Osteoblast (primary cell): Measurements from ENCODE around the gene COG5. TPM values are rescaled to one million over a fixed set of nuclear protein-coding genes. Genes with fewer than 3 reads are reported as not detected.
"Not testable (repeated sequence)": the region's sequence is repeated elsewhere in the genome, so short reads cannot be mapped to it uniquely, and the experiment has no call there.

Experiments
- DNase-seq: peaks from one replicate; pipeline ENCODE4 v3.0.0; 2011; ENCODE audit warnings: low spot score, mixed read lengths; ENCODE audit not compliant: insufficient read length; ENCODE audit errors: missing footprints
- H2AFZ ChIP-seq: 2 replicates; pipeline ENCODE4 v1.6.0; 2011; ENCODE audit warnings: mild to moderate bottlenecking, low read length
- H3K27ac ChIP-seq: 2 replicates; pipeline ENCODE4 v1.5.1; 2011; ENCODE audit warnings: mild to moderate bottlenecking, low read depth, low read length, moderate library complexity
- H3K27me3 ChIP-seq: 2 replicates; pipeline ENCODE4 v1.6.0; 2012; ENCODE audit warnings: mild to moderate bottlenecking, control low read depth, inconsistent platforms, low read length, moderate library complexity; ENCODE audit not compliant: insufficient read depth
- H3K36me3 ChIP-seq: 2 replicates; pipeline ENCODE4 v1.5.1; 2011; ENCODE audit warnings: mild to moderate bottlenecking, low read length, control low read depth, moderate library complexity; ENCODE audit not compliant: insufficient read depth
- H3K4me1 ChIP-seq: 2 replicates; pipeline ENCODE4 v1.5.1; 2011; ENCODE audit warnings: mild to moderate bottlenecking, low read length, control low read depth, moderate library complexity; ENCODE audit not compliant: insufficient read depth
- H3K4me2 ChIP-seq: 2 replicates; pipeline ENCODE4 v1.6.0; 2011; ENCODE audit warnings: mild to moderate bottlenecking, low read length; ENCODE audit not compliant: insufficient read depth
- H3K4me3 ChIP-seq: fragments of 200-600 bp; sonication (generic); 3 replicates; pipeline ENCODE4 v1.5.1; 2012; ENCODE audit warnings: mild to moderate bottlenecking, low read length, inconsistent platforms; ENCODE audit not compliant: insufficient read depth
- H3K79me2 ChIP-seq: 2 replicates; pipeline ENCODE4 v1.6.0; 2012; ENCODE audit warnings: mild to moderate bottlenecking, low read length, control low read depth, inconsistent platforms; ENCODE audit not compliant: insufficient read depth
- H3K9me3 ChIP-seq: 2 replicates; pipeline ENCODE4 v1.5.1; 2011; ENCODE audit warnings: low read depth, low read length, control low read depth
- H4K20me1 ChIP-seq: 2 replicates; pipeline ENCODE4 v1.6.0; 2012; ENCODE audit warnings: mild to moderate bottlenecking, low read length, control low read depth; ENCODE audit not compliant: insufficient read depth
- total RNA-seq: library from RNA; depleted of rRNA; stranded (reverse); fragments of >200 nt; gene quantifications from 2 replicates; pipeline ENCODE4 v1.2.3, GENCODE V29; 2012
- TF ChIP-seq, protein P1 (sequence below): IDR thresholded peaks from 2 replicates; pipeline ENCODE4 v1.5.1; 2011; ENCODE audit warnings: mild to moderate bottlenecking, low read depth, low read length, moderate library complexity; ENCODE audit errors: extremely low read depth

COG5 gene
- total RNA-seq, 1 donor = 29.7 TPM

DNA sequence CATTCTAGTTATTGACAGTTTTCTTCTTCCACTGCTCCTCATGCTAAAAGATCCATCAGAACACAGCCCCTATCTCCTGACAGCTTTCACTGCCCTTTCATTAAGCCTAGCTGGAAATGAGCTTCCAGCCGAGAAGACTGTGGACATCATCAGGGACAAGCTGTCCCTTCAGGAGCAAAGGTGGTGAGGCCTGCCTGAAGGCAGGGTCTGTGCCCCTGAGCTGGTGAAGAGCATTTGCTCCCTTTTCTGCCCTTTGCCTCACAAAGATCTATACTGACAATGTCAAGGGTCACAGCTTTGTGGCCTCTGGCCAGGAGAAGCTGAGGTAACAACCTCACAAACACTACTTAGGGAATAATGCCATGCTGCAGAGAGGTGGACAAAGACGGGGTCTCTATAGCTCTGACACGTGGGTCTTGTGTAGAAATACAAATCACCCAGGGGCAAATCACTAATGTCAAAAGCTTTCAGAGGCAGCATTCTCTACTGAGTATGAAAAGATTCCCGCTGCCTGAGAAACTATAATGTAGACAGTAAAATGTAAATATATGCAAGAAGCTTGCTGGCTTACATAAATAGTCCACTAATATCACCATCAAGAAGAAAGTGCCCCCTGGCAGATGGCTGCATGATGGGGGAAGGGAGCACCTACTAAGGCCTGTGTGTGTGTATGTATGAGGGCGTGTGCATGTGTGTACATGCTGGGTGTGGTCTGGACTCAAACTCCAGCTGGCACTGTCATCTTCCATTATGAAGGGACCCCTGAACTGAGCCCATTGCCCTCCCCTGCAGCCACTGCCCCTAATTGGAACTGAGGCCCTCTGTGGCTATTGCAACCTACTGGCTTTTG, 339.1 kb downstream of the COG5 start:
- Histone ChIP-seq H3K4me2 (no peak overlapping the region), H3K79me2 (no peaks in the 10 kb centered on the region), H3K9me3 (no peaks in the 10 kb centered on the region), H2AFZ (no peak overlapping the region), H3K36me3 (peaks cover 2% of the 10 kb centered on the region), H3K4me3 (no peak overlapping the region), H4K20me1 (no peaks in the 10 kb centered on the region), H3K27ac (no peak overlapping the region), H3K4me1 (peaks cover 3% of the 10 kb centered on the region), H3K27me3 (no peaks in the 10 kb centered on the region)
- TF ChIP-seq, protein P1, sequence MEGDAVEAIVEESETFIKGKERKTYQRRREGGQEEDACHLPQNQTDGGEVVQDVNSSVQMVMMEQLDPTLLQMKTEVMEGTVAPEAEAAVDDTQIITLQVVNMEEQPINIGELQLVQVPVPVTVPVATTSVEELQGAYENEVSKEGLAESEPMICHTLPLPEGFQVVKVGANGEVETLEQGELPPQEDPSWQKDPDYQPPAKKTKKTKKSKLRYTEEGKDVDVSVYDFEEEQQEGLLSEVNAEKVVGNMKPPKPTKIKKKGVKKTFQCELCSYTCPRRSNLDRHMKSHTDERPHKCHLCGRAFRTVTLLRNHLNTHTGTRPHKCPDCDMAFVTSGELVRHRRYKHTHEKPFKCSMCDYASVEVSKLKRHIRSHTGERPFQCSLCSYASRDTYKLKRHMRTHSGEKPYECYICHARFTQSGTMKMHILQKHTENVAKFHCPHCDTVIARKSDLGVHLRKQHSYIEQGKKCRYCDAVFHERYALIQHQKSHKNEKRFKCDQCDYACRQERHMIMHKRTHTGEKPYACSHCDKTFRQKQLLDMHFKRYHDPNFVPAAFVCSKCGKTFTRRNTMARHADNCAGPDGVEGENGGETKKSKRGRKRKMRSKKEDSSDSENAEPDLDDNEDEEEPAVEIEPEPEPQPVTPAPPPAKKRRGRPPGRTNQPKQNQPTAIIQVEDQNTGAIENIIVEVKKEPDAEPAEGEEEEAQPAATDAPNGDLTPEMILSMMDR = no peak
- no peak for DNase-seq

DNA sequence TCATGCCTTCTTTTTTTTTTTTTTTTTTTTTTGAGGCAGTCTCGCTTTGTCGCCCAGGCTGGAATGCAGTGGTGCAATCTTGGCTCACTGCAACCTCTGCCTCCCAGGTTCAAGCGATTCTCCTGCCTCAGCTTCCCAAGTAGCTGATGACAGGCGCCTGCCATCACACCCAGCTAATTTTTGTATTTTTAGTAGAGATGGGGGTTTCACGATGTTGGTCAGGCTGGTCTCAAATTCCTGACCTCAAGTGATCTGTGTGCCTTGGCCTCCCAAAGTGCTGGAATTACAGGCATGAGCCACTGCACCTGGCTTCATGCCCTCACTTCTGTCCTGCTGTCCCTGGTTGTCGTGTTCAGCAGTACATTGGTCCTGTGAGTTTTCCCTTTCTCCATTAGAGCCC, 342.9 kb downstream of the COG5 start:
- not testable (repeated sequence) for H3K4me3 ChIP-seq, DNase-seq, H3K27ac ChIP-seq, H3K36me3 ChIP-seq, H3K79me2 ChIP-seq, H3K27me3 ChIP-seq, H3K9me3 ChIP-seq, H3K4me1 ChIP-seq, H2AFZ ChIP-seq, H4K20me1 ChIP-seq, H3K4me2 ChIP-seq

DNA sequence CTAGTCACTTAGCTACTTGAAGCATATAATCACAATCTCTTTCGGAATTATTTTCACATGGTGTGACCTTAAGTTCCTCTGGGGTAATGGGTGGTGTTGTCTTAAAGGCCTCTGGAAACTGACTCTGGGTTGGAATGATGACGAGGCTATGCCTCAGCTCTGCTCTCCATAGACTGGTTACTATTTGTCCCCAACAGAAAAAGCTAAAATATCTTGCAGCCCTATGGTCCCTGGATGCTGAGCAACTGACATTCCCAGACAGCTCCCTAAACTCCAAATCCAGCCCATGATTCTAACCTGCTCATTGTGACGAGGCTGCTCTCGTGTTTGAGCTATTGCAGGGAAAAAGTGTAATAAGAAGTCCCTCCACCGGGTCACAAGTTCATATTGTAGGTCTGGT, 343.4 kb downstream of the COG5 start:
- no peak overlapping the region for H3K4me2 ChIP-seq
- H3K79me2 ChIP-seq = no peaks in the 10 kb centered on the region
- no peaks in the 10 kb centered on the region for H3K9me3 ChIP-seq
- no peaks in the 10 kb centered on the region for H3K4me1 ChIP-seq
- no peaks in the 10 kb centered on the region for H3K36me3 ChIP-seq
- H2AFZ ChIP-seq = no peak overlapping the region
- no peak overlapping the region for H3K27ac ChIP-seq
- TF ChIP-seq, protein P1 = no peak
- no peak for DNase-seq
- no peak overlapping the region for H3K4me3 ChIP-seq
- H4K20me1 ChIP-seq = no peaks in the 10 kb centered on the region
- H3K27me3 ChIP-seq = no peaks in the 10 kb centered on the region

DNA sequence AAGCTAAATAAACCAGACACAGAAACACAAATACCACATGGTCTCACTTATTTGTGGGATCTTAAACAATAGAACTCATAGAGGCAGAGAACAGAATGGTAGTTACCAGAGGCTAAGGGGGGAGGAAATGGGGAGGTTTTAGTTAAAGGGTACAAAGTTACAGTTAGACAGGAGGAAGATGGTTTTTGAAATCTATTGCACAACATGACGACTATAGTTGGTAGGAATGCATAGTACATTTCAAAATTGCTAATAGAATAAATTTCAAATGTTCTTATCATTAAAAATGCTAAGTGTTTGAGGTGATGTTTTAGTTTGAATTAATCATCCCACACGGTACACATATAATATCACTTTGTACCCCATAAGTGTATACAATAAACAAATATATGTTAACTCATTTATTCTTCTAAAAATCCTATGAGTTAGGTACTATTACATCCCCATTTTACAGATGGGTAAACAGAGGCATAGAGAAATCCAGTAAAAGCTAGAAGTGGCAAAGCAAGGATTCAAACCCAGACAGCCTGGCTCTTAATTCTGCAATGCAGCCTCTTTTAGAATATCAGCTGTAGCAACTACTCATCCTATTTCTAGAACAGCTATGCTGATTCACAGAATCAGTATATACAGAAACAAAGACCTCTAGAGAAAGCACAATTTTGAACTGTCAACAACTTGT, 344.0 kb downstream of the COG5 start:
- no peaks in the 10 kb centered on the region for H3K79me2 ChIP-seq
- H3K4me2 ChIP-seq = no peak overlapping the region
- no peaks in the 10 kb centered on the region for H3K9me3 ChIP-seq
- H2AFZ ChIP-seq = no peak overlapping the region
- TF ChIP-seq, protein P1 = no peak
- H3K27ac ChIP-seq = no peak overlapping the region
- no peaks in the 10 kb centered on the region for H3K27me3 ChIP-seq
- no peak for DNase-seq
- no peak overlapping the region for H3K4me3 ChIP-seq
- H3K36me3 ChIP-seq = no peaks in the 10 kb centered on the region
- no peaks in the 10 kb centered on the region for H3K4me1 ChIP-seq
- H4K20me1 ChIP-seq = no peaks in the 10 kb centered on the region
